ENCODE data around the gene TIMM10B.

- TF ChIP-seq CTCF (IDR thresholded peaks at IDR 0.05) (no peak), EZH2phosphoT487 (IDR thresholded peaks at IDR 0.05) (no peak)
These were observed 5.4 kb upstream of the TIMM10B start for GRCh38 chr11:6475936-6476335.
